IPS-18c (cell line): ENCODE data around the gene TAS2R41.

Experiments
- H3K4me3 ChIP-seq: 2 replicates; pipeline ENCODE4 v1.7.0; 2013; ENCODE audit warnings: low read depth, mild to moderate bottlenecking, low read length, moderate library complexity; ENCODE audit not compliant: insufficient read depth
- H3K9me3 ChIP-seq: one replicate; pipeline ENCODE4 v1.6.1; 2013; ENCODE audit warnings: mild to moderate bottlenecking, low read length, moderate library complexity; ENCODE audit not compliant: control insufficient read depth, insufficient read depth

The TAS2R41 gene, protein sequence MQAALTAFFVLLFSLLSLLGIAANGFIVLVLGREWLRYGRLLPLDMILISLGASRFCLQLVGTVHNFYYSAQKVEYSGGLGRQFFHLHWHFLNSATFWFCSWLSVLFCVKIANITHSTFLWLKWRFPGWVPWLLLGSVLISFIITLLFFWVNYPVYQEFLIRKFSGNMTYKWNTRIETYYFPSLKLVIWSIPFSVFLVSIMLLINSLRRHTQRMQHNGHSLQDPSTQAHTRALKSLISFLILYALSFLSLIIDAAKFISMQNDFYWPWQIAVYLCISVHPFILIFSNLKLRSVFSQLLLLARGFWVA

GRCh38 chr7:143477501-143478150, at the start of gene TAS2R41:
Gene TAS2R41 (plus strand): TSS chr7:143477873. CDS start chr7:143477873, 0 bp downstream.
- Histone ChIP-seq H3K4me3 (no peak within 1 kb of the TSS), H3K9me3 (no peaks in the 10 kb centered on the region)

GRCh38 chr7:143429770-143430698, 47.6 kb upstream of the TAS2R41 start:
- Histone ChIP-seq H3K9me3 (no peaks in the 10 kb centered on the region), H3K4me3 (no peak overlapping the region)

DNA sequence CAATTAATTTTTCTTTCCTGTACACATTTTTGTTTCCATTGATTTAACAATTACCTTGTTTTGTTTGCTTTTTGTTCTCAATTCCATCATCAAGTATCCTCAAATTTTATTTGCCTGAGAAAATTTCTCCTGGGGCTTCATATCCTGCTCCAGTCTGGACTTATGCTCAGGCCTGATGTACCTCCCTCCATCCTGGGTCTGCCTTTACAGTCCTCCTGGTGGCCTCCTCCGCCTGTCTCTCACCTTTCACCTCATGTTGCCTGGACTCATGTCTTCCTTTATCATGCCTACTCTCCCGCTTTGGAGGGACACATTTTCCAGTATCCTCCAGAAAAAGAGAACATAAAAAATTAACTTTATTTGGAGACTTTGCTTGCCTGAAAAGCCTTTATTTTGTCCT, 46.6 kb upstream of the TAS2R41 start:
- Histone ChIP-seq H3K4me3 (no peak overlapping the region), H3K9me3 (no peaks in the 10 kb centered on the region)

- Histone ChIP-seq H3K9me3 (no peaks in the 10 kb centered on the region), H3K4me3 (no peak overlapping the region)
Measured at GRCh38 chr7:143433759-143434158, 43.9 kb upstream of the TAS2R41 start.

DNA sequence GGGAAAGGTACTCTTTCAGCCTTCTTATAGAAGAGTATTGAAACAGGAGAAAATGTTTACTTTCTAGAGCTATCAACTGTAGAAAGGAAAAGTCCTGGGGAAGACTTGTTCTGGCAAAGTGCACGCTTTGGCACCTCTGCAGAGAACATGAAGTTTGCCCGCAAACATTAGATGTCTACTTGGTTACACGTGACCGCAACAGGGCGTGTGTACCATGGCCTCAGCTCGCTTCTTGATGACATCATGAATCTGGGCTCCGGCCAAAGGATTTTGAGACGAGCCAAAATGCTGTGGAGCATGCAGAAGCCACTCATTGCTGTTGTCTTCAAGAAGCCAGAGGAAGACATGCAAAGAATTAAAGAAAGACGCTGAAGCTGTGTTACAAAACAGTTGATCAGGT, 43.0 kb upstream of the TAS2R41 start:
- no peak overlapping the region for H3K4me3 ChIP-seq

DNA sequence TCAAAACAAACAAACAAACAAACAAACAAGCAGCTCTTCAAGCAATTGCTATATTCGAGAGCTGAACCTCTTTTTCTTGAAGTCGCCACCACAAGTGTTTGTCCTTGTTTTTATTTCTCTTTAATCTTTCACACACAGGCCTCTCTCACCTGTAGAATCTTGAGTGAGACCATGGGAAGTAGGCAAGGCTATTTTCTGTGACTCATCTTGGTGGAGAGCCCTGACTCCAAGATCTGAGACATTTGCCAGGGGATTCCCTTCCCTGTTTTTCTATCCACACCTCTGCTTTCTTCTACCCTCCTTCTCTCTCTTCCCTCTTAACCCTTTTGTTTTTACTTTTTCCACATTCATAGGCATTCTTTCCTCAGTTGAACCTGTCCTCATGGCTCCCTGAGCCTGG, 42.4 kb upstream of the TAS2R41 start:
- H3K4me3 ChIP-seq, result no peak overlapping the region
- H3K9me3 ChIP-seq, result no peaks in the 10 kb centered on the region

More for the DNA sequence above, 43.0 kb upstream of the TAS2R41 start:
- no peaks in the 10 kb centered on the region for H3K9me3 ChIP-seq

- H3K4me3 ChIP-seq, result no peak overlapping the region
- no peaks in the 10 kb centered on the region for H3K9me3 ChIP-seq
Measured at GRCh38 chr7:143436325-143436946, 41.2 kb upstream of the TAS2R41 start.

DNA sequence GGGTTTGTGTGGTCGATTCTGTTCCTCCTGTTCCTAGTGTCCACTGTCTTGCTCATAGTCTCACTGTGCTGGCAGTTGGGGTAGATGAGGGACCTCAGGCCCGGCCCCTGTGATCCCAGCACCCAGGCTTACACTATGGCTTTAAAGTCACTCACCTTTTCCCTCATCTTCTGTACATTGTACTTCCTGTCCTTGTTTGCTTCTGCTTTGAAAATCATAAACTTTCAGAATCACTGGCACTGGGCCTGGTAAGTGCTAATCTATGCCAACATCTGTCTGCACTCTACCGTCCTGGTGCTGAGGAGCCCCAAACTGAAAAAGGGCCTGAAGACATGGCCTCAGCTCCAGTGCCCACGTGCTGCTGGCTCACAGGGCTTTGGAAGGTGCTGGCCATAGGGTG, 40.1 kb upstream of the TAS2R41 start:
- Histone ChIP-seq H3K4me3 (no peak overlapping the region), H3K9me3 (no peaks in the 10 kb centered on the region)

DNA sequence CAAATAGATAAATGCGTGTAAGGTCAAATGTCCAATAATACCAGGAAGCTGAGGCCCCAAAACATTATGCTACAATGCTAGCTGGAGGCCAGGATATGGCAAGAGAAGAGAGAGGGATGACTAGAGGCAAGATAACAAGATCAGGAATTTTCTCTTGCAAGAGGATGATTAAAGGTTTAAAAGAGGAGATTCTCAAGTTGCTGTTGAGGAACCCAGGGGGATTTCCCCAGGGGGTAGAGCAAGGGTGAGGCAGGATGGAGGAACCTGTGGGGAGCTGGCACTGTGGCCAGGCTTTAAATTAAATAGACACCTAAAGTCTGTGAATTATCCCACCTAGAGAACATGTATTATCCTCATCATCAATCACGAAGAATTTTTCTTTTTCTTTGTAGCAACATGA, 37.8 kb upstream of the TAS2R41 start:
- Histone ChIP-seq H3K4me3 (no peak overlapping the region), H3K9me3 (no peaks in the 10 kb centered on the region)

DNA sequence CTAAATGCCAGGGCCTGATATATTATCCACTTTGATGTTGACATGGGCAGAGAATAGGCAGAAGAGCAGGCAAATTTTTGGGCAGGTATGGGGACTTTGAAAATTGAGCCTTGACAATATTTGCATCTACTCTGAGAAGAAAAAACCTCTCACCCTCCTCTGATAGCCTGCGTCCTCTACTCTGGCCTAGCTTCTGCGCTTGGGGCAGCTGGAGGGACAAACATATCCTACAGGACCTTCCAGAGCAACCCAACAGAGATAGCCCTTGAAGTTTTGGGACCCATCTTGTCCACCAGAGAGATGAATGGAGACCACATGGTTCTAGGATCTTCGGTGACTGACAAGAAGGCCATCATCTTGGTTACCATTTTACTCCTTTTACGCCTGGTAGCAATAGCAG, 34.5 kb upstream of the TAS2R41 start, which contains the start of gene TAS2R60:
Gene TAS2R60 (plus strand): TSS at position 301 of the 400 bp plus-strand sequence. CDS start 0 bp downstream, at position 301.
- H3K4me3 ChIP-seq, result no peak within 1 kb of the TSS
- H3K9me3 ChIP-seq, result no peaks in the 10 kb centered on the region

DNA sequence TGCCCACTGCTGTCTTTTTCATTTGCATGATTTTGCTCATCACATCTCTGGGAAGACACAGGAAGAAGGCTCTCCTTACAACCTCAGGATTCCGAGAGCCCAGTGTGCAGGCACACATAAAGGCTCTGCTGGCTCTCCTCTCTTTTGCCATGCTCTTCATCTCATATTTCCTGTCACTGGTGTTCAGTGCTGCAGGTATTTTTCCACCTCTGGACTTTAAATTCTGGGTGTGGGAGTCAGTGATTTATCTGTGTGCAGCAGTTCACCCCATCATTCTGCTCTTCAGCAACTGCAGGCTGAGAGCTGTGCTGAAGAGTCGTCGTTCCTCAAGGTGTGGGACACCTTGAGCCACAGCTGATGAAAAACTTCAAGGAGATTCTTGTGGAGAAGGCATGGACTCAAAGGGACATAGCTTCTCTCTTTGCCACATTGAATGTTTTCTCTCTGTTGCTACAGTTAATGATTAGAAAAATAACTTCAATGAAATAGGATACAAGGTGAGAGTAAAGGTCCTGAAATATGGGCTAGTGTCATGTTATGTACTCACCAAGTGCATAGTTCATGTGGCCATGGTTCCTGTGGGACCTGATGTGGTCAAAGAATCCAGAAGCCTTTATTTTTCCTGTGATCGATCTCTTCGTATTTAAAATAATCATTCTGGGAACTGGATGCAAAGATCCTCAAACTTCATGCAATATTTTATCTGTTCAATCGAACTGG, 33.5 kb upstream of the TAS2R41 start:
- Histone ChIP-seq H3K9me3 (no peaks in the 10 kb centered on the region), H3K4me3 (no peak overlapping the region)

GRCh38 chr7:143444785-143445184, 32.9 kb upstream of the TAS2R41 start:
- Histone ChIP-seq H3K4me3 (no peak overlapping the region), H3K9me3 (no peaks in the 10 kb centered on the region)

DNA sequence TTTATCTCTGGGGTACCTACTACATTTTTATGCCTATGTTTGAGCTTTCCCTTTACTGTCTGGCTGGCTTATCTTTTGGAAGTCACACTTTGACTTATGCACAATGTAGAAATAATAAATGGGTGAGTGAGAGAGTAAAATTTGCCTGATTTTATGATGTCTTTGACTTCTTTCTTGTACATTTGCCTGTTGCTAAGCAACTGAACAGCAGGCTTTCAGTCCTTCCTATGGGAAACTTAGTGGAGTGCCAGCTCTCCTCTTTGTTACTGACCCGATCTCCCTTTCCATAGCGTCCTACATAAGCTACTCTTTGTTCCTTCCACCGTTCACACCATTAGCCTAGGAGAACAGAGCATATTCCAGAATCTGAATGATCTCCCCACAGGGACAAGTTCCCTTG, 30.2 kb upstream of the TAS2R41 start:
- H3K4me3 ChIP-seq, result no peak overlapping the region
- H3K9me3 ChIP-seq, result no peaks in the 10 kb centered on the region

GRCh38 chr7:143448429-143448828, 29.2 kb upstream of the TAS2R41 start:
- no peaks in the 10 kb centered on the region for H3K9me3 ChIP-seq
- H3K4me3 ChIP-seq, result no peak overlapping the region

DNA sequence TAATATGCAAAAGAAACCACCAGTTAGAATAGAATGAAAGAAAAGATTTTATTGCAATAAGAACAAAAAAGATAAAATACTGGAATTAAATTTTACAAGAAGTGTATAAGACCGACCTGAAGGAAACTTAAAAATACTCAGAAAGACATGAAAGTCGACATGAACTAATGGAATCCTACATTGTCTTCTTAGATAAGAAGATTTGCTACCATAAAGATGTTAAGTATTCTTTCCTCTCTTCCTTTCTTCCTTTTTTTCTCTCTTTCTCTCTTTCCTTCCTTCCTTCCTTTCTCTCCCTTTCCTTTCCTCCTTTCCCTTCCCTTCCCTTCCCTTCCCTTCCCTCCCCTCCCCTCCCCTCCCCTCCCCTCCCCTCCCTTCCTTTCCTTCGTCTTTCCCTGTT, 27.9 kb upstream of the TAS2R41 start:
- H3K9me3 ChIP-seq, result no peaks in the 10 kb centered on the region
- H3K4me3 ChIP-seq, result no peak overlapping the region

- H3K9me3 ChIP-seq, result no peaks in the 10 kb centered on the region
- no peak overlapping the region for H3K4me3 ChIP-seq
Measured at GRCh38 chr7:143451122-143451521, 26.6 kb upstream of the TAS2R41 start.

- H3K9me3 ChIP-seq, result no peaks in the 10 kb centered on the region
Measured at GRCh38 chr7:143451746-143452145, 25.9 kb upstream of the TAS2R41 start.

More at GRCh38 chr7:143451746-143452145, 25.9 kb upstream of the TAS2R41 start:
- H3K4me3 ChIP-seq, result no peak overlapping the region
